Hippocampal formation (tissue), 2 donors: Measurements from ENCODE around the gene NTRK1.

Experiments used
- DNase-seq, 2 donors: peaks; one replicate each; lab custom pipeline; 2025; lab: John Stamatoyannopoulos, UW

NTRK1 gene

DNA sequence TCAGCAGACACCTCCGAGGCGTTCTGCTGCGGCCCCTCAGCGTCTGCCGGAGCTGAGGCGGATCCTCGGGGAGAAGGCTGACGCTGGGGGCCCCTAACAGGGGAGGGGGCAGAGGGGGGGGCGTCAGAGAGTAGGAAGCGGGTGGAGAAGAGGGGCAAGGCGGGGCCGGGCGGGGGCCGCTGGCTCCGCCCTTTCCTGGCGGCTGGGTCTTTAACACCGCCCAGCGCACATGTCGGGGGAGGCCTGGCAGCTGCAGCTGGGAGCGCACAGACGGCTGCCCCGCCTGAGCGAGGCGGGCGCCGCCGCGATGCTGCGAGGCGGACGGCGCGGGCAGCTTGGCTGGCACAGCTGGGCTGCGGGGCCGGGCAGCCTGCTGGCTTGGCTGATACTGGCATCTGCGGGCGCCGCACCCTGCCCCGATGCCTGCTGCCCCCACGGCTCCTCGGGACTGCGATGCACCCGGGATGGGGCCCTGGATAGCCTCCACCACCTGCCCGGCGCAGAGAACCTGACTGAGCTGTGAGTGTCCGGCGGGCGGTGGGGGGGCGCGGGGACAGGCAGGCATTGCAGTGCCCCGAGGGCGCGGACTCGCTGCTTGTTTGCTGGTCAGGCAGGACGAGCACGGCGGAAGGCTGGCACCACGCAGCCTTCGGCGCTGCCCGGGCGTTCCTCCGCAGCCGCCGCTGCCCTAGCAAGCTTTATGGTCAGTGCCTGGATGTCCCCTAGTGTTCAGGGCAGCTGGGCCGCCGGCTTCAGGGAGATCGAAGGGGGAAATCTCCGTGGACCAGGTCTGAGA lies at the start of gene NTRK1:
Gene NTRK1, plus strand, starts transcription at position 238 of the 796 bp plus-strand sequence. Its CDS starts 70 bp downstream, at position 308.
- peak in 1 of 2 donors; percentile 5 for DNase-seq

DNA sequence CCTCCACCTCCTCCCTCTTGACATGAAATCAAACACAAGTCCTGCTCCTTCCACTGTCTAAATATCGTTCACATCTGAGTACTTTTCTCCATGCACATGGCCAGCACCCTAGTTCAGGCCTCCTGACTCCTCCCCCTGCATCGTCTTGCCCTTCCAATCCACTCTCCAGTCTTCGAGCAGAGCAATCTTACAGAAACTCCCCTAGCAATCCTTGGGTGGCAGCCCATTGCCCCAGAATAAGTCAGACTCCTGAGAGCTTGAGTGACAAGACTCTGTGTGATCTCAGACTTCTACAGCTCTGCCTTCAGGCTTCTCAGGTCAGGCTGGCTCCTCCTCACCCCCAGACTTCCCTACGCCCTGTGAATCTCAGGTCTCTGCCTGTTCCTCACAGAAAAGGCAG lies 49.5 kb upstream of the NTRK1 start:
- no peak for DNase-seq

DNA sequence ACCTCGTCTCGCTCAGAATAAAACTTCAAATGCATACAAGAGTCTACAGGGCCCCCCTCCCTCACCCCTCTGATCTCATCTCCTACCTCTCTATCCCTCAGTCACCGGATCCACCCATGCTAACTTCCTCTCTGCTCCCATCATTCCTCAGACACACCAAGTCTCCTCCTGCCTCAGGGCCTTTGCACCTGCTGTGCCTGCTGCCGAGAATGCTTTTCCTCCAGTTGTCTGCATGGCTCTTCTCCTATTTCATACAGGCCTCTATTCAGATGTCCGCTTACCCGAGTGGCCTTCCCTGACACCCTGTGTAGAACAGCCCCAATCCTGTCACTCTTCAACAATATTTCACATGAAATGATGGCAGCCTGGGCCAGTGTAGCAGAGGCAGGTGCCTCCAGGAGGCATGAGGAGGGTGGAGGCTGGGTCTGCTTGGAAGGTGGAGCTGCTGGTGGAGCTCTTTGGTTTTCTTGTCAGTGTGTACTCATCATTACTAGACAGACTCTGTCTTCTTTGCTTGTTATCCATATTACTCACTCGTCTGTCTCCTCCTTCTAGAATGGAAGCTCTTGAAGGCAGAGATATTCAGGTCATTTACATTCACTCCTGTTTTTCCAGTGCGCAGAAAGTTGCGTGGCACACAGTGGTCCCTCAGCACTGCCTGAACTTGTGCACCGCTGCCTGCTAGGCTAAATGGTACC lies 48.2 kb upstream of the NTRK1 start:
- no peak for DNase-seq

DNA sequence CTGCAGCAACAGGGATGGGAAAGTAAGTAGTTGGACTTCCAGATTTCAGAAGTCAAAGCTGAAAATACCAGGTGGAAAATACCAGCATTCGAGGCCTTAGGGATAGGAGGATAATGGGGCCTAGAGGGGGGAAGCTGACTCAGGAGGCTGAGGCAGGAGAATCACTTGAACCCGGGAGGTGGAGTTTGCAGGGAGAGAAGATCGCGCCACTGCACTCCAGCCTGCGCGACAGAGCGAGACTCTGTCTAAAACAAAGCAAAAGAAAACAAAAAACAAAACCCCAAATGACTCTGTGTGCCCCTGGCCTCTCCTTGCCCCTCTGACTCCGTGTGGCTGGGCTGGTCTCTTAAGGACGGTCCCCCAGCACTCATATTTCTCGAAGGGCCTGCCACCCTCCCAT lies 47.4 kb upstream of the NTRK1 start:
- no peak for DNase-seq

DNA sequence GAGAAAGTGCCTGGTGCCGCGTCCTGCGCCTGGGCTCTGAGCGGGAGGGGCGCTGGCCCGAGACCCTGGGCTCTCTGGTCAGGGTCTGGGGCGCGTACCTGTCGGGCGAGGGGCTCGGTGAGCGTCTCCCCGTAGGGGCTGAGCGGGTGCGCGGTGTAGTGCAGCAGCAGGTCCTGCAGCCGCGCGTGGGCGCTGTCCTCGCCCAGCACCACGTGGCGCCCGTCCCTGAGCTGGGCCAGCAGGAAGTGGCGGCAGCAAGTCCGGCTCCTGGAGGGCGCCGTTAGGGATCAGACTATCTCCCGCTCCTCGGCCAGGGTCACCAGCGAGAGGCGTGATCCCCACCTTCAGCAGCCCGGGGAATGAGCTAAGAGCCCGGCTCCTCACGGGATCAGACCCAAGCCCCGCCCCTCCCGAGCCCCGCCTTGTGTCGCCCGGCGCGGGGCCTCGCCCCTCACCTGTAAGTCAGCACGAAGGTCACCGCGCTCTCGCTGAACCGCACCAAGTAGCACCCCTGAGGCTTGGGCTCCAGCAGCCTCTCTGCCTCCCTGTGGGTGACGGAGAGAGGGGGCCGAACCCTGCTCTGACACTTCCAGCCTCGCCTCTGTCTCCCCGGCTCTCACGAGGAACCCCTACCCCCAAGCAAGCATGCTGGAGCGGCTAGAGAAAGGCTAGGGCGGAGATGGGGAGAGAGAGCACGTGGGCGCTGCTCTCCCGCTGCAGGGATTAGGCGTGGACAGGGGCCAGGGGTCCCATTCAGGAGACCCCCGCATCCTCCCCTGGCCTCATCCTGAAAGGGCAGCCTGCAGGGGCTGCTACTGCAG lies 46.7 kb upstream of the NTRK1 start:
- peak in 1 of 2 donors; percentile 38 for DNase-seq

DNA sequence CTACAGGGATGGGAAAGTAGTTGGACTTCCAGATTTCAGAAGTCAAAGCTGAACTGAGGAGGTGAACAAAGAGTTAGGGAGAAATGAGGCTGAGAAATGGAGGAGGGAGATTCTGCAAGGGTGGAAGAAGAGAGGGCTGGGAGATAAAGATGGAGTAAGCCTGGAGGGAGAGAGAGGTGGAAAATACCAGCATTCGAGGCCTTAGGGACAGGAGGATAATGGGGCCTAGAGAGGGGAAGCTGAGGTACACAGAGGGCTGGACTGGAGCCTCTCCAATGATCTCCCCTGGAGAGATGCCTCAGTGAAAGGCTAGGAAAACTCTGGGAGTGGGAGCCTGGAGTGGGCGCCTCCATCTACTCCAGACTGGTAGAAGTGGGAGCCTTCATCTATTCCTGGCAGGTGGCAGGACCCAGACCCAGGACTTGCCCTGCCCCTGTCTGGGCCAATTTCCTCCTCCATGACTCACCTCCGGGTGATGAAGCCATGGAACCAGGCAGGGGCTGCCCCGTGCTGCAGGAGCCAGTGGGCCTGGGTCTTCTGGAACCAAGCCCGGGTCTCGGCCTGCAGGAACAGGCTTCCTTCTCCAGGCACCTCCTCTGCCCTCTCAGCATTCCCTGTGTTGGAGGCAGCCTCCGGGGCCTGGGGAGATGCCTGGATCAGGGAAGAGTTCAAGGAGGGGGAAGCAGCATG lies 45.9 kb upstream of the NTRK1 start:
- no peak for DNase-seq

DNA sequence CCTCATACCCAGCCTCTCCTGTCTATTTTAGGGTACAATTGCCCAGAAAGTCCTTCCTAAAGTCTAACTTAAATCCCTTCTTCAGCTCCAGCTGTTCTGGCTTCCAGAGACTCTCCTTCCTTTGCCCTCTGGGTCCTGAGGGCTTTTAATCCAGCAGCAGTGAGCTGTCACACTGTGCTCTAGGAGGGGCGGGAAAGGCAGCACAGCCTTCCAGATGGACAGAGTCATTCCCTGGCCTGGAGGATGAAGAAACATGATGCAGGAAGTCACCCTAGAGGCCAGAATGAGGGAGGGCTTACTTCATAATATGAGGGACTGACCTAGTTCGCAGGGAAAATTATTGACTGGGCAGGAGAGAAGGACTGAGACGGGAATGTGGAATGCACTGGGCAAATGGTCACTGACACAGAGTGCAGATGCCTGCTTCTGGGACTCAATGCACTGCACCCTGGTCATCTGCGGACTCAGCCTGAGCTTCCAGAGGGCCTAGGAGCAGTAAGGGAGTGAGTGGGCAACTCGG lies 45.3 kb upstream of the NTRK1 start:
- no peak for DNase-seq

DNA sequence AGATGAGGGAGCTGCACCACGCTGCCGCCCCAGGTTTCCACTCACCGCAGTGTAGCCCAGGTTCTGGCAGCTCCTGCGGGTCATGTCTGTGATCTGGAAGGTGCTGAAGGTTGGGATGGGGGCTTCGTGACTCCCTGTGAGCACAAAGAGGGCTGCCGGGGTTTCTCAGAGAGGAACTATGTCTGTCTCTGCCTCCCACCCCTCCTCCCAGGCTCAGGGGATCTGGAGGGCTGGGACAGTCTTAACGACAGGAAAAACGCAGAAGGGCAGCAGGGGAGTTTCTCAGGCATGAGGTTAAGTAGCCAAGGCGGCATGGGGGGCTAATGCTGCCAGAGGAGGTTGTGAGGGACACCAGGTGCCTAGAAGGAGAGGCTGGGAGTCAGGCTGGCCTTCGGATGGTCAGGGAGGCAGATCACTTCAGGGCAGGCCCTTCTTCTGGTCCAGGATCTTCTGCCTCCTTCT lies 44.7 kb upstream of the NTRK1 start:
- no peak for DNase-seq

DNA sequence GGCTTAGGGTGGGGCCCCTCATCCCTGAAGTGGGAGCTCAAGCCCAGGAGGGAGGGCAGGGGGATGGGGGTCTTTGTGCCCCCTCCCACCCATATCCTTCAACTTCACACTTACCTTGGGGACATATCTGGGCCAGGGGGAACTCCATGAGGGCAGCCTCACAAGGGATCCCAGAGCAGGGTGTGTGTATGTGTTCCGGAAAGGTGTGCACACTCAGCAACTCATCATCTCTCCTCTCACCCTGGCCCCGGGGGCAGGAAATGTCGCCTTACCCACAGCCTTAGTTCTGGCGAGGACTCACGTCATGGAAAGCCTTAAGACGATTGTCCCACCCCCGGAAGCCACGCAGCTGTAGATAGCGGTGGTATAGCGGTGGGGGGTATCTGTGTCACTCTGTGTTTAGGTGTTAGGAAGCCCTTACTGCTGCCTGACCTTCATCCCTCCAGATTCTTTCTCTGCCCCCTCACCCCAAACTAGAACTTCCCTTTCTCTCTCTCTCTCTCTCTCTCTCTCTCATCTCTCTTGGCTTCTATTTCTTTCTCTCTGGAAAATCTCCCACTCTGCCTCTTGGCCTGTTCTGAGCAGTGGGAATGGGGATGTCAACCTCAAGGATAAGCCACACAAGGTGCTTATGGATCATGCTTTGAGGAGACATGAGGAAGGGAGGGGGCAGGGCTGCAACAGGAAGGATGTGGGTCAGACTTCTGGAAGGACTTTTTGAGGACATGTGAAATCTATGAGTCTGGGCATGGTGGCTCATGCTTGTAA lies 43.9 kb upstream of the NTRK1 start, which contains the start of gene SH2D2A:
Gene SH2D2A, minus strand, starts transcription at position 288 of the 768 bp plus-strand sequence. Its CDS starts 140 bp downstream, at position 148.
- no peak for DNase-seq

DNA sequence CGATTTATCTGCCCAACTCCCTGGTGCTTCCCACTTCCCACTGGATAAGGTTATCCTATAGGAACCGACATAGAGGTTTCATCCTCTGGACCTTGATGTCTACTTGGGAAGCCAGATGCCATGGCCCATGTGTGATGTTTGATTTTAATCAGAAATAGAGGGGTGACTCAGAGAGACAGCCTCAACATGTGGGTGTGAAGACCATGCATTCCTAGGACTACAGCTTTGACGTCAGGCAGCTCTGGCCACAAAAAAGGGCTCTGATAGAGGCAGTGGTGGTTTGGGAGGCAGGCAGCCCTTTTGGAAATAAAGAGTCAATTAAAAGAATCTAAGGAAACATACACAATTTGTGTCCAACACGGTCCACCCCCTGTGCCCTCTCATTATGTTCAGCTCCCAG lies 38.9 kb upstream of the NTRK1 start:
- no peak for DNase-seq

DNA sequence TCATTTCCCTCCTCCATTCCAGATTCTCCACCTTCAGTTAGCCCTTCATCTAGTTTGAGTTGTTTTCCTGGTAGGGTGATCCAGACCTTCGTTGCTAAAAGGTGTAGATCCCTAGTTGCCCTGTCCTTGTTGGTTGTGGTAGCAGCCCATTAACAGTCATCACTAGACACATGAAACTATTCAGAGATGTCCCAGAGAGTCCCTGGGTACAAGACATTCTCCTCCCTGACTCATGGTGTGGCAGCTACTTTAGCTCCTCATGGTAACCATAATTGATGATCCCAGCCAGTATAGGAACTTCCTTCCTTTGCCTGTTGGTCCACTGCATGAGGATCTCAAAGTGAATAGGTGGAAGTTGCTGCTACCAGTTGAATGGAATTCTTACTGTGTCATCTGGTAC lies 38.0 kb upstream of the NTRK1 start:
- DNase-seq = no peak

DNA sequence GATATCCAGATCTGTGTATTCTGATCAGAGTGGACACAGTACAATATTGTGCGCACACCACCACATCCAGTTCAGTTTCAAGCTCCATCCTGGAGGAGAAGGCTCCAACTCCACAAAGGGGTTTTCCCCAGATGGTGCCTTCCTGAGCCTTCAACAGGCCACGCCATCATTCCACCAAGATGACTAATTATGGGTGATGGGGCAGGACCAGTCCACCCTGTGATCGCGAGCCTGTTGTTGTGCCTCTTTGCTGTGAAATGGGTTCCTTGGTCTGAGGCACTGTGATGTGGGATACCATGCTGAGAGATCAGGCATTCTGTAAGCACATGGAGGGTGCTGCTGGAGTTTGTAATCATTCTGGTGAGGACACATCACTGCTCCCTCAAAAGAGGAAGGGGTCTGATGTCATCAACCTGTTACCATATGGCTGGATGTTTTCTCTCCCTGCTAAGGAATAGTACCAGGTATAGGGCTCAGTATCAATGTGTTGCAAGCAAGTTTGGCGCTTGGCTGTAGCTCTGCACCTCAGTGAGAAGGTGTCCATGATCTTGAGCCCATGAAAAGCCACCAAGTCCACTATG lies 37.4 kb upstream of the NTRK1 start:
- no peak for DNase-seq

DNA sequence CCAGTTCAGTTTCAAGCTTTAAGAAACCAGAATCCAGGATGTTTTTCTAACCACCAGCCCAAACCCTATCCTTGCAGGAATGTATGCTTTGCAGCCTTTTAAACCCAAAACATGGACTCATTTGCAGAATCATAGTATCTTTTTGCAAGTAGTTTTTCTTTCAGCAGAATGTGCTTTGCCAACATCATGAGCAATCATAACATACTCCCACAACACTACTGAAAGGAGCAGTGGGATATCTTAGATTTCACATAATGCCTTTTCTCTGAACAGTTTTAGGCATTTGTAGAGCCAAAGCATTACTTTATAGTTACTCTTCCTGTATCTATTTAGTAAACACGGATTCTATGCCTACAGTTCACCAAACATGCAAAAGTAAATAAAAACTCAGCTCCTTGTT lies 34.0 kb upstream of the NTRK1 start:
- DNase-seq = no peak

DNA sequence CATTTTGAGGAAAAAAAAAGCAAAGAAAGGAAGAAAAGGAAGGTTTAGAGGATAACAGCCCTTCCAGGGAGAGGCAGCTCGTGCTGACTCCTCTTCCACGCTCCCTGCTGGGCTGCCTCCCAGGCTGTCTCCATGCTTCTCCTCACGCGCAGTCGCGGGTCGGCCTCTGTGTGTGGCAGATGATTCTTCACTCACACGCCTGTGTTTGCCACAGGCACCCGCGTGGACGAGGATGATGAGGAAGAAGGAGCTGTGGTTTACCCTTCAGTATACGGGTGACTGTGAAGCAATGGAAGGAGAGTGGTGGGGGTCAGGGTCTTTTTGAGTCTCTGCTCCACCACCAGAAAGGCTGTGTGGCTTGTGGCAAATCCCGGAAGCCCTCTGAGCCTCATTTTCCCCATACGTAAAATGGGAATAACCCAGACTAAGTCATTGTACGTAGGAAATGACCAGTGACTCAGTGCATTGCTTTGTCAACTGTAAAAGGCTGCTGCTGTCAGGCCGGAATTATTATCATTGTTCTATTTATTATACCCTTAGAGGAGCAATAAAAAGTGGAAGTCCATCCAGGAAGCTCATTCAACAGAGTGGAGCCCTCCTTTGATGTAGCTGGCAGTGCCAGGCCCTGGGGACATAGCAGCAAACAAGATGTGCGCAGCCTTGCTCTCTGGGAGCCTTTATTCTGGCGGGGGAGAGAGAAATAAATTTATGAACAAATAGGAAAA lies 32.1 kb upstream of the NTRK1 start:
- no peak for DNase-seq

DNA sequence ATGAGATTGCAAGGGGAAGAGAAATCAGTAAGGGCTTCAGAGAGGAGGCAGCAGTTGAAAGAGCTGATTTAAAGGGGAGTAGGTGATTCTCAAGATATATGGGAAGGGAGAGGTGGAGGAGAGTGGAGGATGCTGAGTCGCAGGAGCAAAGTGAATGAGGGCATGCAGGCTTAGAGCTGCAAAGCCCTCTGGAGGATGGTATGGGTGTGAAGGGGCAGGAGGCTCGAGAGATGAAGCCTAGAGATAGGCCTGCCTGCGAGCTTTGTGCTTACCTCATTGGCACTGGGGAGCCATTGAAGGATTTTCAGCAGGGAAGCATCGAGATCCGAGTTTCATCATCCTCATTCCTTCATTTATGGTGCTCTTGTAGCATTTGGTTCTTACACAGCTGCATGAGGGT lies 28.2 kb upstream of the NTRK1 start:
- no peak for DNase-seq

DNA sequence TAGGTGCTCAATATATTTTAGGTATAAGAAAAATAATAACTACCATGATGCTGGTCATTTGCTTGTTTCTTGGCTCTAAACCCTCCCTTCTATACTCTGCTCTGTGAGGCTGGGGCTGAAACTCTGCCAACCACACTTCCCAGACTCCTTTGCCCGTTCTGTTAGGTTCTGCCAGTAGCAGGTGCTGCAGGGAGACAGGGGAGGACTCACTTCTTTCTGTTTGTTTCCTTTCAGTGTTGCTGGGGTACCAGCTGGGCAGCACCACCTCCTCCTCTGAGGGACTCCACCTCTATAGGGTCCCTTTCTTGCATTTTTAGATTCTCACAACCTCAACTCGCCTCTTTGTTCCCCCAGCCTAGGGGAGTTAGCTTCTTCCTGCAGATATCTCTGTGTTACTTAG lies 27.1 kb upstream of the NTRK1 start:
- DNase-seq = no peak

DNA sequence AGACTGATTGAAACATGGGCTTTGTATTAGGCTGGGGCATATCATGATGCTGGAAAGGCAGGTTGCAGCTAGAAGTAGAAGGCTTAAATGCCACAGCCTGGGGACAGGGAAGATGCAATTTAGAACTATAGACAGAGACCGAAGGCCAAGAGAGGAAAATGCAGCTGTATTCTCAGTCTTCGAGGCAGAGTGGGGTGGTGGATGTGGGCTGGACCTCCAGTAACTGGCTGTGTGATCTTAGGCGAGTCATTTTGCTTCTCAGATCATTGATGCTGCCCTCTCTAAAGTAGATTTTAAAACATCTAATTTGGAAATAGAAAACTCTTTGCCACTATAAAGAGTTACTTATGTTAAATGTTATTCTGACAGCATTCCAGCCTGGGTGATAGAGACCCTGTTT lies 26.3 kb upstream of the NTRK1 start:
- DNase-seq = no peak

DNA sequence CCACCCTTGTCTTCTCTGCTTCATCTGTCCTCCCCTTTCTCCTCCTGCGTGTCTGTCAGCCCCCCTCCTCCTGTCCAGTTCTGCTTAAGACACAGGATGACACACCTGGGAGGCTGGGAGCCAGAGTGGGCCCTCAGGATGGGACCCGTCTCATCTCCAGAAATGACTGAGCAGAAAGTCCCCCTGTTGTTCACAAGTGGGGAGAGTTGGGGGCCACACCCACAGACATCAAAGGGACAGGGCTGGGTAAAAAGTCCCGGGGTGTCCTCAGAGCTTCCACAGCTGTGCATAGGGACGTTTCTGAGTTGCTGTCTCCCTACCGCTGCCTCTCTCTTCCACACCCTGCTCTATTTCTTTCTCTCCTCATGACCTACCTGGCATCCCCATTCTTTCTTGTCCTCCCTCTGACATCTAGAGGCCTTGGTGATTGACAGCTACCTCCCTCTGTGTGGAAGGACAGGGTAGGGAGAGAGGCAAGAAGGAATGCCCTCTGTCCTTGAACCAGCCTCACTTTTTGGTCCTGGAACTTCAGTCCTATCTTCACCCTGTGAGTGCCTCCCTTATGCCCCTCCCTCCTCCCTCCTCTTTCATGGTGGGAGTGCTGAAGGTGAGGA lies 24.5 kb upstream of the NTRK1 start:
- no peak for DNase-seq

DNA sequence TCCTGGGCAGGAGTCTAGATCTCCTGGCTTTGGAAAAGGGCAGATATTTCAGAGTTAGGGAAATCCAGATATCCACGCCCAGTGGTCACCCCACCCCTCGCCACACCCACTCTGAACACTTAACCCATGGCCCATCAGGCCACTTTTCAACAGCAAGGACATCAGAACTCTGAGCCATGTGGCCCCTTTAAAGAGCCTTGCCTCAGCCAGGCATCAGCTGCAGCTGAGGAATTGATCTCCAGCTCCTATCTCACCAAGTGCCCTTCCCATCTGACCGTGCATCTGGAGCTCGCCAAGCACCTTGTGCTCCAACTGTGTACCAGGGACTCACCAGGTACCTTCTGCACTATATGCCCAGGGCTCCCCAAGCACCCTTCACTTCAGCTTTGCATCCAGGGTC lies 23.8 kb upstream of the NTRK1 start:
- no peak for DNase-seq
